T1000 (cell line): ENCODE measurements around the gene ANKRD50.

Experiments
- DNase-seq: peaks from one replicate; lab custom pipeline; 2025; ENCODE audit warnings: mixed read lengths; lab: John Stamatoyannopoulos, UW

ANKRD50 gene

GRCh38 chr4:124710015-124710741 lies 2.4 kb downstream of the ANKRD50 start:
- no peak for DNase-seq

DNA sequence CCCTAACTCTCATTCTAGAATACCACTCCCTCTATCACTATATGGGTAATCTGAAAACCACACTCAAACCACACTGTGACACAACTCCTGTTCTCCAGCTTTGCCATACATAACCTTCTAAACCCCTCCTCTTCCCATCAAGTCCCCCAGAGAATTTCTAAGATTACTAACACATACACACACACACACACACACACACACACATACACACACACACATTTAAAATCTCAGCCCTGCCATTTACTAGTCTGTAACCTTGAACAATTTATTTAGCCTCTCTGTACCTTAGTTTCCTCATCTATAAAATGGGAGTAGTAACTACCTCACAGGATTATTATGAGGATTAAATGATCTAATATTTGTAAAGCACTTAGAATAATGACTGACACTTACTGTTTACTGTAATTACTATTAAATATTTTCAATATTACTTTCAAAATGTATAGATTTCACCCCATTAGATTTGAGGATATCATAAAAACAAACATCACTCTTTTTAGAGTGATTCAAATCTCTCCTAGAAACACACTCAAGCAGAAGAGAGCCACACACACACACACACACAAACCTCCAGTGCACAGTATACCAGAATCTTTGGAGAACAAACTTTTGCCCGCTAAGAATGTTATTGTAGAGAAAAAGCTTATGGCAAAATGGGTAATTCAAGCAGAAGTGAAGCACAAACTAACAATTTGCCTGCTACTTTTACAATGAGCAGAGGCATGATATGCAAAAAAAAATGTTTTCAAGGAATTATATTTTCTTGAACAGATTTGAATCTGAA lies 3.8 kb downstream of the ANKRD50 start:
- DNase-seq, result no peak

- DNase-seq, result no peak
These were observed 7.1 kb downstream of the ANKRD50 start for GRCh38 chr4:124705393-124705792.

DNA sequence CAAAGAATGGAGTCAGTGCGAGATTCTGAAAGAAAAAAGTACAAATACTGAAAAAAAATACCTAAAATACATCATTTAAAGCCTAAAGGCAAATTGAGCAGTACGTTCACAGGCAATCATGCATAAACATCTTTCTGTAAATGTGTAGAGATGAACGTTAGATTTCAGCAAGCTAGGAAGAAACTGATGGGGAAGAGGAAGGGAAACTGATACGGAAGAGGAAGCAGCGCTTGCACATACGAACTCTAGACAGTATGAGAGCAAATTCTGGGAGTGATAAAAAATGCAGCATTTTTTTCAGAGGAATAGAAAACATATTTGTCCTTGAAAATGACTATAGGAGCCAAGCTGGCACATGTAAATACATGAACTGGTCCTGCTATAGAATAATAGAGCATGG lies 9.4 kb downstream of the ANKRD50 start:
- no peak for DNase-seq

GRCh38 chr4:124697441-124697840 lies 15.1 kb downstream of the ANKRD50 start:
- DNase-seq, result no peak

DNA sequence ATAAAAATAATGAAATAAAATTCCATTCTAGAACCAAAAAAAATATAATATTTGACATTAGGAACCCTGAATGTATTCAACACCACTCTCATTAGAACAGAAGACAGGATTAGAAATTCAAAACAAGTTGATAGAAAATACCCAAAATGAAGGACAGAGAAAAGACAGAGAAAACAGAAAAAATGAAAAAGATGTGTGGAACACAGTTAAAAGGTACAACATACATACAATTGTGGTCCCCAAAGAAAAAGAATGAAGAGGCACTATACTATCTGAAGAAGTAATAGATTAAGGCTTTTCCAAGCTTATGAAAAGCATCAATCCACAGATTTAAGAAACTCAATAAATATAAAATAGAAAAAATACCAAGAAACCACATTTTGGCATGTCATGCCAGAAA lies 16.4 kb downstream of the ANKRD50 start:
- no peak for DNase-seq

DNA sequence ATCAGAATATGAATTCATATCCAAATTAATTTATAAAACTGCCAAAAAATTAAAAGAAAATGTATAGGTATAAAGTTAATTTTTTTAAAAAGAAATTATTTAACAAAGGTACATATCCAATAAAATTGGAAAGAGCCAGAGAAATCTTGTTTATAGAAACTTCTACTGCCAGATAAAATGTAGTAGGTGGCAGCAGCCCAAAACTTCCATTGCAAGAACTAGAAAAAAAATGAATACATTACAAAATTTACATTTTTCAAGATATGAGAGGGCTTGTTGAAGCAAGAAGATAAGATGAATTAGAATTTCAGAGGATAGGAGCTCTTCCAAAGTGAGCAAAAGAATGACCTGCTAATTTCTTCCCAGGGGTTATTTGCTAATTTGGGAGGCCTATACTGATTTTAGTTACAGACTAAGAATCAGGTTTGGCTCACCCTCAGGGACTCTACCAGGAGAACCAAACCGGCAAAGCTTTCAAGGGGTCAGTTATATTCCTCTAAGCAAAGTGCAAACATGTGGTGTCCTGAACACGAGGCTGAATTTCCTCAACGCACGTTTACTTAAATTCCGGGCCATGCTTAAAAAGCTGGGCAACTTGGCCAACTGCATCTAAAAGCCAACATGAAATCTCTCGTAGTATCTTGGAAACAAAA lies 17.5 kb downstream of the ANKRD50 start:
- no peak for DNase-seq

DNA sequence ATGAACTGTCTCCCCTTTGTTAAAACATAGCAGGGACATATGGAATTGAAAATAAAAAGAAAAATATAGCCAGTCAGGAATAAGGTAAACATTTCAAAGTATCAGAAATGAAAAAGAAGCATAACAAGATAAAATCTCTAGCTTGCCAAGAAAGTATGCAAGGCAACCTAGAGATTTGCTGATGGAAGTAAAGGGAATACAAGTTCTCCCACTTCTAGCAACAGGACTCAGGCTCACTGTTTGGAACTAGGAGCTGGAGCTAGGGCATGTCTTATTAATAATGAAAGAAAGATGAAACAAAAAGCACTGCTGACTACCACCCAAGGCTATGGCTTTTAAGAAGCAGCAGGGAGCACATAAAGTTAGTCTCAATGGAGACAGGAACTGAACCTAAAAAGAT lies 18.2 kb downstream of the ANKRD50 start:
- no peak for DNase-seq

GRCh38 chr4:124691801-124692200 lies 20.7 kb downstream of the ANKRD50 start:
- no peak for DNase-seq

GRCh38 chr4:124686279-124686678 lies 26.3 kb downstream of the ANKRD50 start:
- no peak for DNase-seq

- no peak for DNase-seq
These were observed 26.7 kb downstream of the ANKRD50 start for GRCh38 chr4:124685851-124686250.

DNA sequence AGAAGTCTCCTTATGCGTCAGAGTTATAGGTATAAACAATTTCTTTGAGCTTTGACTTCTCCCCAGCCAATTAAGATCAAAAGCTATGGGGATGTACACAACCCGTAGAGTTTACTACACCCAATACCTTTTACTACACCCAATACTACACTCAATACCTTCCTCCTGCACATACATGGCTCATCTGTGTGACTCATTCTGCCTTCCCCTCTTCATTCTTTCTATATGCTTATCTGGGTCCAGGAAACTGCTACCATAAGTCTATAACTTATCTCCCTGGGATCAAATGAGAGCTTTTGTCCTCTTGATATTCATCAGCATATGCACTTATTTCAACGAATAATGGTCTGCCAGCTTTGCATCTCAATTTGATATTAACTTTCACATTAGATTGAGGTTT lies 28.2 kb downstream of the ANKRD50 start:
- DNase-seq, result no peak

DNA sequence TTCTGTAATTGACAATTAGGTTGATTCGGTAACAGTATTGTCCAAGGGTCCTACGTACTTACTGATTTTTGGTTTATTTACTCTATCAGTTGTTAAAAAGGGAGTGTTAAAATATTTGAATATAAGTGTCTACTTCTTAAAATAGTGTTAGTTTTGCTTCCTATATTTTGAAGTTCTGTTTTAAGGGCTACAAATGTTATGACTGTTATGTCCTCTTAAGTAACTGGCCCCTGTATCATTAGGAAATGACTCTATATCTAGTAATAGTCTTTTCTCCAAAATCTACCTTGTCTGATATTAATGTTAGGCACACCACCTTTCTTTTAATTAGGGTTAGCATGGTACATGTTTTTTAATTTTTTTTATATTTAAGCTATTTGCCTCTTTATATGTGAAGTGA lies 30.1 kb downstream of the ANKRD50 start:
- DNase-seq, result no peak

- no peak for DNase-seq
These were observed 46.0 kb downstream of the ANKRD50 start for GRCh38 chr4:124666496-124666895.

DNA sequence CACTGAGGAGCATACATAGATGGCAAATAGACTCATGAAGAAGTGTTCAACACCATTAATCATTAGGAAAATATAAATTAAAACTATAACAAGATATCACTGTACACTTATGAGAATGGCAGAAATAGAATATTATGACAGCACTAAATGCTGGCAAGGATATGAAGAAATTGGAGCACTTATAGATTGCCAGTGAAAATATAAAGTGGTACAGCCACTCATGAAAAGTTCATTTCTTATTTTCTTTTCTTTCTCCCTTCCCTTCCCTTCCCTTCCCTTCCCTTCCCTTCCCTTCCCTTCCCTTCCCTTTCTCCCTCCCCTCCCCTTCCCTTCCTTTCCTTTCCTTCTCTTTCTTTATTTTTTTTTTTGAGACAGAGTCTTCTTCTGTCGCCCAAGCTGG lies 53.7 kb downstream of the ANKRD50 start:
- no peak for DNase-seq

GRCh38 chr4:124650614-124651013 lies 61.9 kb downstream of the ANKRD50 start:
- no peak for DNase-seq

DNA sequence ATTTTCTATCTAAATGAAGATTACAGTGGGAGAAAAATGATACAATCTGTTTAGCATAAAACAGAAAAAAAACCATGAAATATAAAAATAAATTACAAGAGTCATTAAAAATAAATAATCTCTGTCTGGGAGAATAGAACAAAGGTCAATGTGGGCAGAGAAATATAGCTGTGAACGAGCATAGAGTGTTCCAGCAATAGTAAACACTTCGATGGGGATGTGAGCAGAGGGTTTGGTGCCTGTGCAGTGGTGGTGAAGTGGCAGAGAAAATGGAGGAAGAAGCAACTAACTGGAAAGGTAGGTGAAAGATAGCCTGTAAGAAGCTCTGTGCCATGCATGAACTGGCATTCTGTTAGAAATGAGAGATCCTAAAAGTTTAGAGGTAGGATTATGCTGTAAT lies 64.9 kb downstream of the ANKRD50 start:
- no peak for DNase-seq

DNA sequence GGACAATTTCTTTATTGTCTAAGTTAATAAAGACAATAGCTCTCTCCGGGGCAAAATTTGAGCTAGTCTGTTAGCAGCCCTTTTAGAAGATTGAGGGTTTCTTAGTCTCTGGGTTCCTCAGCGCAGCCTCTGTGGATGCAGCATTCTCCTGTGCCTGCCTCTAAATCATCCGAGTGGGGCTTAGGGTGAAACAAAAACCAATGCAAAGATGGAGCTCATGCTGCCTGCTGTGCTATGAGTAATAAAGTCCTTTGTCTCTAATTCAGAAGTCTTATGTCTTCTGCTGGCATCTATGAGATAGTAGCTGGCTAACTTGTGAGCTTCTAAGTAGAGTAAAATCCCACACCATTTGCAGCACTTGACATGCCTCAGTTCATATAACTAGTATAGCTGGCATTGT lies 67.9 kb downstream of the ANKRD50 start:
- no peak for DNase-seq

DNA sequence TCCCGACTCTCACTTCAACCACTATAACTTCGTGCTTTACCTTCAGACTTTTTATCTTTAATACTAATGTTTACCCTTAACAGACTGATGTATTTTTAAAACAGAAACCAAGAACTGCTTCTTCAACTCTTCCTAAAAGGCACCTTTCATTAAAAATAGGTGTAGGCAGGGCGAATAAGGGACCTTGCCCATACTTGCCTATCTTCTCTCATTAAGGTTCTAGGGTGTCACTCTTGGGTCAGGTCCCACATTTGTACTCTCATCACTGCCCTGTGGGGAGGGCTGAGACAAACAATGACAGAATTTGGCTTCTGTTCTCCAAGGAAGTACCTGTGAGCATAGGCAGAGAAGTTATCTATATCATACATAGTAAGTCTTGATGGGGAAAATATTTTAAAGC lies 69.7 kb downstream of the ANKRD50 start:
- no peak for DNase-seq

GRCh38 chr4:124641715-124642381 lies 70.7 kb downstream of the ANKRD50 start:
- no peak for DNase-seq

GRCh38 chr4:124640022-124640730 lies 72.4 kb downstream of the ANKRD50 start:
- no peak for DNase-seq

- no peak for DNase-seq
These were observed 75.2 kb downstream of the ANKRD50 start for GRCh38 chr4:124637321-124637720.
